Neural crest cell (in vitro differentiated cells): ENCODE measurements around the gene NAXE. TPM values are rescaled to one million over a fixed set of nuclear protein-coding genes. Genes with fewer than 3 reads are reported as not detected.
A peak's percentile ranks its signal among the peaks of the same experiment; 100 is the strongest.

Experiments
- DNase-seq: peaks from one replicate; pipeline ENCODE4 v3.0.0; 2021; ENCODE audit warnings: low read depth, mixed read lengths, low spot score
- H3K27ac Mint-ChIP-seq: one replicate; pipeline ENCODE4 v1.8.0; 2021; ENCODE audit warnings: mild to moderate bottlenecking, mixed read lengths; ENCODE audit not compliant: unreplicated experiment
- H3K27me3 Mint-ChIP-seq: 2 replicates; pipeline ENCODE4 v1.8.0; 2021; ENCODE audit warnings: low read depth, mild to moderate bottlenecking, mixed read lengths
- H3K36me3 Mint-ChIP-seq: 2 replicates; pipeline ENCODE4 v1.8.0; 2021; ENCODE audit warnings: low read depth, mild to moderate bottlenecking, mixed read lengths
- H3K4me1 Mint-ChIP-seq: 2 replicates; pipeline ENCODE4 v1.8.0; 2021; ENCODE audit warnings: mixed read lengths
- H3K4me3 Mint-ChIP-seq: one replicate; pipeline ENCODE4 v1.8.0; 2021; ENCODE audit warnings: mild to moderate bottlenecking, mixed read lengths
- H3K9me3 Mint-ChIP-seq: 2 replicates; pipeline ENCODE4 v1.8.0; 2021; ENCODE audit warnings: mixed read lengths
- CTCF ChIP-seq: fragments of 200-600 bp; sonication (generic); conservative IDR thresholded peaks from 2 replicates; pipeline ENCODE4 v1.5.0; 2021; ENCODE audit warnings: antibody characterized with exemption, mild to moderate bottlenecking
- total RNA-seq: library from RNA; stranded (reverse); gene quantifications from 2 replicates; pipeline ENCODE4 v1.2.1, GENCODE V29; 2021

The NAXE gene
- total RNA-seq, 1 donor from 2014 or later: 76.5 TPM

DNA sequence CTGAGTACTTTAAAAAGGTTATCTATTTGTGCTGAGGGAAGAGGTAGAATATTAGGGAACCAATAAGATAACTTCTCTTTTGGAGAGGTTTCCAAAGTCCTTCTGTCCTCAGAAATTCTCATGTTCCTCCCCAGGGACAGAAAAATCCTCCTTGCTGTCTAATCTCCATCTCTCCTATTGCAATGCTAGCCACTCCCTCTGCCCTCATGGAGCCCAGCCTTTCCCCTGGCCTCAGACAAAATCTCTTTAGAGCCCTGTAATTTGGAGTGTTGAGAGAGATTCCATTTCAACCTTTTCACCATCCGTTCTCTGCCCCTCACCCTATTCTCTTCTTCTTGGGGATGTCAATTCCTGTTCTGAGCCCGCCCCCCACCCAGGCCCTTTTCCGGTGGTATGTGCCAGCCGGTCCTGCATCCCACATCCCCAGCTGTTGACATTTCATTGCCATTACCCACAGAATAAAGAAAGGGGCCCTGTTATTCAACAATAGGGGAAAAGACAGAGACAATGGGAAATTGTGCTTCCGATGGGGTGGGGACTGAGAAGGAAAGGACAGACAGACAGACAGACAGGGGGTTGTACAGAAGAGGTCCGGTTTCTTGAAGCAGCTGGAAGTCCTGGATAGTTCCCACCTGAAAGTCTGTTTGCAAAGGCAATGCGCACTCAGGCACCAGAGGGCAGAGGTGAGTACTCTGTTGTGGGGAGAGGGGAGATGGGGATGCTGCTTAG is 27.4 kb downstream of the NAXE start, which contains the start of gene HAPLN2:
HAPLN2 (plus strand) TSS at position 563 of the 729 bp plus-strand sequence. CDS start 4,076 bp downstream, outside the sequence.
- Mint-ChIP-seq H3K27me3 (peaks cover 65% of the 10 kb centered on the region), H3K4me3 (no peak within 1 kb of the TSS), H3K36me3 (no peaks in the 10 kb centered on the region), H3K4me1 (peaks cover 26% of the 10 kb centered on the region), H3K27ac (no peak within 1 kb of the TSS), H3K9me3 (no peaks in the 10 kb centered on the region)
- peak; percentile 48 for DNase-seq
- TF ChIP-seq CTCF: peak; percentile 53

DNA sequence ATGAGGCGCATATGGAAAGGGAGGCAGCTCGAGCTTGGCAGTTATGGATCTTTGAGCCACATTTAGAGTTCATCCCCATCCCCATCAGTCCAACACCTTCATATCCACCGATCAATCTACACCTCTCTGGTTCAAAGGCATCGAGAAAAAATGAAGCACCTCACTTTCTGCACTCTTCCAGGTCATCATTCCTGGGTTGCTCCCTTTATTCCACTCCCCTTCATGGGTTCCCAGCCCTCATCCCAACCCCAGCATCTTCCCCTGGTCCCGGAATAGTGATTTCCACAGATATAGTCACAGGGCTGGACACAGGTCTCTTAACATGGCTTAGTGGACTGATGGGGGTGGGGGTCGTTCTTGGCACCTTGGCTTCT is 28.0 kb downstream of the NAXE start:
- DNase-seq: no peak
- Mint-ChIP-seq H3K4me3 (no peak overlapping the region), H3K27ac (no peak overlapping the region), H3K9me3 (no peaks in the 10 kb centered on the region), H3K27me3 (peaks cover 71% of the 10 kb centered on the region), H3K36me3 (no peaks in the 10 kb centered on the region), H3K4me1 (peaks cover 26% of the 10 kb centered on the region)
- TF ChIP-seq CTCF: no peak

DNA sequence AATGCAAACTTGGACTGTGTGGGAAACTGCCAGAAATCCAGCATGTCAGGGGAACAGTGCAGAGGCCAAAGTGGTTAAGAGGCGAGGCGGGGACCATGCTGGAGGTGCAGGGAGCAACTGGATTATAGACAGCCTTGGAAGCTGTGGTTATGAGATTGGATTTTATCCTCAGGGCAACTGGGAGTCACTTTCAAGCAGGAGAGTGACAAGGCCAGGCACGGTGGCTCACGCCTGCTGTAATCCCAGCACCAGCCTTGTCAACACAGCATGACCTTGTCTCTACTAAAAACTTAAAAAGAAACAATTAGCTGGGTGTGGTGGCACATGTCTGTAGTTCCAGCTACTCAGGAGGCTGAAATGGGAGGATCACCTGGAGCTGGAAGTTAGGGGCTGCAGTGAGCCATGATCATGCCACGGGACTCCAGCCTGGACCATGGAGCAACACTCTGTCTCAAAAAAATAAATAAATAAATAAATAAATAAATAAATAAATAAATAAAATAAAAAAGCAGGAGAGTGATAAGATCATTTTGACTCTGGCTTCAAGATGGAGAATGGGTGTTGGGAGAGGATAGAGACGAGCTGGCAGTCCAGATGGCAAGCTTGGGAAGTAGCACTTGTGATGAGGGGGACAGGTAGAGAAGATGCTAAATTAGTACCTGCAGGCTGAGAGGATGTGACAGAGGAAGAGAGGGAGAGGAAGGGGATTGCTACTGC is 31.2 kb downstream of the NAXE start:
- no peak overlapping the region for H3K27ac Mint-ChIP-seq
- no peaks in the 10 kb centered on the region for H3K36me3 Mint-ChIP-seq
- no peak for TF ChIP-seq CTCF
- no peaks in the 10 kb centered on the region for H3K9me3 Mint-ChIP-seq
- H3K4me3 Mint-ChIP-seq: peak overlapping the region; percentile 38
- H3K4me1 Mint-ChIP-seq: peaks cover 17% of the 10 kb centered on the region
- DNase-seq: no peak
- H3K27me3 Mint-ChIP-seq: peaks cover 81% of the 10 kb centered on the region

- H3K4me1 Mint-ChIP-seq: peaks cover 11% of the 10 kb centered on the region
- peaks cover 81% of the 10 kb centered on the region for H3K27me3 Mint-ChIP-seq
- DNase-seq: peak; percentile 65
- peak; percentile 52 for TF ChIP-seq CTCF
- H3K27ac Mint-ChIP-seq: no peak overlapping the region
- H3K36me3 Mint-ChIP-seq: no peaks in the 10 kb centered on the region
- H3K9me3 Mint-ChIP-seq: no peaks in the 10 kb centered on the region
- peak overlapping the region; percentile 39 for H3K4me3 Mint-ChIP-seq
These were observed 32.6 kb downstream of the NAXE start for GRCh38 chr1:156623946-156624813.

DNA sequence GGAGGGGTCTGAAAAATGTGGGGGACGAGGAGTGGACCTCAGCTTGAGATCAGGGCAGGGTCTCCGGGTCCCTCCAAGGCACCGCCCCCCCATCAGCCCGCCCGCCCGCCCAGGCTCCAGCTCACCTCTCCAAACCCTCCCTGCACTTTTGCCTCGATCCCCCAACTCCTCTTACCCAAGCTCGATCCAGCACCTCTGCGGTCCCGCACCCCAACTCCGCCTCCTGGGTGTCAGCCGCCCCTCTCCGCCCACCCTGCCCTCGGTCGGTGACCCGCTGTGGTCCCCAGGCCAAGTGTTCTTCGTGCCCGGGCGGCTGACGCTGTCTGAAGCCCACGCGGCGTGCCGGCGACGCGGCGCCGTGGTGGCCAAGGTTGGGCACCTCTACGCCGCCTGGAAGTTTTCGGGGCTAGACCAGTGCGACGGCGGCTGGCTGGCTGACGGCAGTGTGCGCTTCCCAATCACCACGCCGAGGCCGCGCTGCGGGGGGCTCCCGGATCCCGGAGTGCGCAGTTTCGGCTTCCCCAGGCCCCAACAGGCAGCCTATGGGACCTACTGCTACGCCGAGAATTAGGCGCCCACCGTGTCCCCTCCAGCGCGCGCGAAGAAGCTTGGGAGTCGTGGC is 33.3 kb downstream of the NAXE start:
- TF ChIP-seq CTCF: no peak
- H3K27me3 Mint-ChIP-seq: peaks cover 76% of the 10 kb centered on the region
- no peak for DNase-seq

More for the DNA sequence above, 33.3 kb downstream of the NAXE start:
- Mint-ChIP-seq H3K4me3 (no peak overlapping the region), H3K27ac (no peak overlapping the region), H3K9me3 (no peaks in the 10 kb centered on the region), H3K36me3 (no peaks in the 10 kb centered on the region), H3K4me1 (peaks cover 5% of the 10 kb centered on the region)
